ENCODE results near the gene SELPLG.

DNA sequence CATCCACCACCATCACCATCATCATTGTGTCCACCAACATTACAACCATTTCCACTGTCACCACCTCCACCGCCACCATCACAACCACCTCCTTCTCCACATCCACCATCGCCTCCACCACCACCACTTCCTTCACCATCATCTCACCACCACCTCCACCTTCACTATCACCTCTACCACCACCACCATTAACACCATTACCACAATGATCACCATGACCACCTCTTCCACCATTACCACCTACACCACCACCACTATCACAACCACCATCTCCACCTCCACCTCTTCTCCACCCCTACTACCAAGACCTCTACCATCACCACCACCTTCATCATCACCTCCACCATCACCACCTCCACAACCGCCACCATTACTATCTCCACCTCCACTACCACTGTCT, 54.9 kb downstream of the SELPLG start:
- TF ChIP-seq, protein P1, sequence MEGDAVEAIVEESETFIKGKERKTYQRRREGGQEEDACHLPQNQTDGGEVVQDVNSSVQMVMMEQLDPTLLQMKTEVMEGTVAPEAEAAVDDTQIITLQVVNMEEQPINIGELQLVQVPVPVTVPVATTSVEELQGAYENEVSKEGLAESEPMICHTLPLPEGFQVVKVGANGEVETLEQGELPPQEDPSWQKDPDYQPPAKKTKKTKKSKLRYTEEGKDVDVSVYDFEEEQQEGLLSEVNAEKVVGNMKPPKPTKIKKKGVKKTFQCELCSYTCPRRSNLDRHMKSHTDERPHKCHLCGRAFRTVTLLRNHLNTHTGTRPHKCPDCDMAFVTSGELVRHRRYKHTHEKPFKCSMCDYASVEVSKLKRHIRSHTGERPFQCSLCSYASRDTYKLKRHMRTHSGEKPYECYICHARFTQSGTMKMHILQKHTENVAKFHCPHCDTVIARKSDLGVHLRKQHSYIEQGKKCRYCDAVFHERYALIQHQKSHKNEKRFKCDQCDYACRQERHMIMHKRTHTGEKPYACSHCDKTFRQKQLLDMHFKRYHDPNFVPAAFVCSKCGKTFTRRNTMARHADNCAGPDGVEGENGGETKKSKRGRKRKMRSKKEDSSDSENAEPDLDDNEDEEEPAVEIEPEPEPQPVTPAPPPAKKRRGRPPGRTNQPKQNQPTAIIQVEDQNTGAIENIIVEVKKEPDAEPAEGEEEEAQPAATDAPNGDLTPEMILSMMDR (IDR thresholded peaks at IDR 0.05; ENCODE audit: low read length): no peak
- TF ChIP-seq EZH2phosphoT487 (IDR thresholded peaks at IDR 0.05; ENCODE audit: low read length) (no peak), EZH2 (optimal IDR thresholded peaks at IDR 0.05; ENCODE audit: low read depth, low read length) (no peak)
